Sigmoid colon (tissue), 7 donors: ENCODE results near the gene C1orf174. TPM values are rescaled to one million over a fixed set of nuclear protein-coding genes. Genes with fewer than 3 reads are reported as not detected.

Experiments used
- DNase-seq: peaks from one replicate; pipeline ENCODE4 v3.0.0-alpha.2; 2019
- H3K27ac ChIP-seq, 4 donors: fragments of 200-600 bp; sonication (generic); one replicate each; pipeline ENCODE4 v1.5.1; 2016 to 2019; ENCODE audit warnings: mild to moderate bottlenecking in 1 of 4
- H3K27me3 ChIP-seq, 3 donors: fragments of 200-600 bp; sonication (generic); one replicate each; pipeline ENCODE4 v1.5.1; 2019; ENCODE audit warnings: mild to moderate bottlenecking in 1 of 3
- H3K36me3 ChIP-seq, 4 donors: fragments of 200-600 bp; sonication (generic); one replicate each; pipeline ENCODE4 v1.5.1; 2016 to 2019
- H3K4me1 ChIP-seq, 4 donors: fragments of 200-600 bp; sonication (generic); one replicate each; pipeline ENCODE4 v1.5.1; 2017 to 2019
- H3K4me3 ChIP-seq, 4 donors: fragments of 200-600 bp; sonication (generic); one replicate each; pipeline ENCODE4 v1.5.1; 2017 to 2019; ENCODE audit warnings: mild to moderate bottlenecking in 2 of 4, moderate library complexity in 1 of 4
- H3K9me3 ChIP-seq, 4 donors: fragments of 200-600 bp in 3 of 4; sonication (generic) in 3 of 4; one replicate each; pipeline versions ENCODE4 v1.5.1 to v1.6.1; 2013 to 2019
- CTCF ChIP-seq, 4 experiments: fragments of 450-650 bp in 3 of 4; fragments of 200-600 bp in 1 of 4; IDR thresholded peaks; one replicate each; pipeline ENCODE4 v1.5.1; 2016 to 2019; ENCODE audit warnings: antibody characterized with exemption in 4 of 4, mild to moderate bottlenecking in 3 of 4, moderate library complexity in 2 of 4
- EP300 ChIP-seq, 4 donors: sonication (generic); formaldehyde crosslinking; IDR thresholded peaks; one replicate each; pipeline ENCODE4 v1.6.1; 2017; ENCODE audit warnings: antibody characterized with exemption in 4 of 4
- POLR2A ChIP-seq, 2 donors: fragments of 450-650 bp; IDR thresholded peaks; one replicate each; pipeline ENCODE4 v1.6.1; 2016; ENCODE audit warnings: antibody characterized with exemption in 2 of 2, mild to moderate bottlenecking in 2 of 2, moderate library complexity in 2 of 2
- POLR2AphosphoS5 ChIP-seq, 4 donors: sonication (generic); formaldehyde crosslinking; IDR thresholded peaks; one replicate each; pipeline ENCODE4 v1.6.1; 2017; ENCODE audit warnings: antibody characterized with exemption in 4 of 4
- WGBS, 2 donors: extraction: QIAGEN DNeasy Blood & Tissue Kit; methylation state at CpG; one replicate each; pipeline ENCODE4 v1.1.7; 2013; 5-methylcytosine and 5-hydroxymethylcytosine counted together
- intact Hi-C: fragments of 100-400 bp; cut with DNase I; formaldehyde crosslinking; loops from one replicate; pipeline ENCODE4 v1.15.1; 2023
- polyA plus RNA-seq, 3 donors: library from polyadenylated mRNA; stranded (reverse); fragments of 200-250 nt; gene quantifications; one replicate each; pipeline ENCODE4 v1.2.3, GENCODE V29; 2013
- total RNA-seq, 4 donors: library from RNA; depleted of rRNA; stranded (reverse); fragments of >200 nt; gene quantifications; one replicate each; pipeline ENCODE4 v1.1.0, GENCODE V29; 2016
- donor health status: healthy with polysubstance abuse.
- donor health status: Bipolar disorder and iron deficiency.
- donor health status: healthy.

The C1orf174 gene
- total and polyA plus RNA-seq, 7 donors: 10.8 to 33.0 (median 23.4) TPM

- 97 to 98% methylated on average over 7 of the region's 7 CpGs for WGBS, 2 donors
- Histone ChIP-seq H3K9me3 (peaks cover 0 to 11% (median 2%) of the 10 kb centered on the region in 4 donors), H3K4me1 (no peaks in the 10 kb centered on the region), H3K36me3 (peaks cover 0 to 77% (median 17%) of the 10 kb centered on the region in 4 donors), H3K27ac (no peak overlapping the region), H3K4me3 (no peak overlapping the region), H3K27me3 (no peaks in the 10 kb centered on the region)
- intact Hi-C loops: no loop called here
- TF ChIP-seq POLR2A (IDR thresholded peaks at IDR 0.05): no peak
- no peak for TF ChIP-seq CTCF (IDR thresholded peaks at IDR 0.05)
- no peak for TF ChIP-seq POLR2AphosphoS5 (IDR thresholded peaks at IDR 0.05)
- no peak for TF ChIP-seq EP300 (IDR thresholded peaks at IDR 0.05)
- DNase-seq: no peak
Observed at GRCh38 chr1:3879099-3879498, 21.0 kb downstream of the C1orf174 start.

GRCh38 chr1:3876716-3877115, 23.4 kb downstream of the C1orf174 start:
- intact Hi-C loops: no loop called here
- TF ChIP-seq EP300 (IDR thresholded peaks at IDR 0.05): no peak
- TF ChIP-seq POLR2A (IDR thresholded peaks at IDR 0.05): no peak
- no peak for TF ChIP-seq POLR2AphosphoS5 (IDR thresholded peaks at IDR 0.05)
- no peak for TF ChIP-seq CTCF (IDR thresholded peaks at IDR 0.05)
- no peak for DNase-seq
- Histone ChIP-seq H3K36me3 (peaks cover 0 to 91% (median 26%) of the 10 kb centered on the region in 4 donors), H3K27ac (no peak overlapping the region), H3K9me3 (peaks cover 0 to 11% (median 2%) of the 10 kb centered on the region in 4 donors), H3K27me3 (no peaks in the 10 kb centered on the region), H3K4me3 (no peak overlapping the region), H3K4me1 (no peaks in the 10 kb centered on the region)
- WGBS, 2 donors: 94% methylated on average over 16 of the region's 16 CpGs

- TF ChIP-seq POLR2AphosphoS5 (IDR thresholded peaks at IDR 0.05) (no peak), POLR2A (IDR thresholded peaks at IDR 0.05) (no peak), CTCF (IDR thresholded peaks at IDR 0.05) (no peak), EP300 (IDR thresholded peaks at IDR 0.05) (no peak)
- Histone ChIP-seq H3K4me3 (no peak overlapping the region), H3K36me3 (peaks cover 0 to 94% (median 37%) of the 10 kb centered on the region in 4 donors), H3K9me3 (peaks cover 0 to 11% (median 2%) of the 10 kb centered on the region in 4 donors), H3K27ac (no peak overlapping the region), H3K4me1 (no peaks in the 10 kb centered on the region), H3K27me3 (no peaks in the 10 kb centered on the region)
- whole genome bisulfite sequencing, 2 donors: 94 to 96% methylated on average over 23 of the region's 23 CpGs
- DNase-seq: no peak
- intact Hi-C loops: no loop called here
Observed at GRCh38 chr1:3874736-3875135, 25.3 kb downstream of the C1orf174 start.

GRCh38 chr1:3872546-3872945, 27.5 kb downstream of the C1orf174 start:
- H3K27me3 ChIP-seq: no peaks in the 10 kb centered on the region
- intact Hi-C loops: no loop called here
- H3K36me3 ChIP-seq: peaks cover 12 to 94% (median 32%) of the 10 kb centered on the region in 4 donors
- no peaks in the 10 kb centered on the region for H3K4me1 ChIP-seq
- no peaks in the 10 kb centered on the region for H3K9me3 ChIP-seq
- no peak for DNase-seq
- 90 to 94% methylated on average over 8 of the region's 8 CpGs for WGBS, 2 donors
- no peak overlapping the region for H3K27ac ChIP-seq
- TF ChIP-seq EP300 (IDR thresholded peaks at IDR 0.05) (no peak), CTCF (IDR thresholded peaks at IDR 0.05) (no peak)
- H3K4me3 ChIP-seq: no peak overlapping the region

GRCh38 chr1:3871451-3871805, 28.6 kb downstream of the C1orf174 start:
- DNase-seq: no peak
- TF ChIP-seq POLR2AphosphoS5 (IDR thresholded peaks at IDR 0.05) (no peak), EP300 (IDR thresholded peaks at IDR 0.05) (no peak), POLR2A (IDR thresholded peaks at IDR 0.05) (no peak), CTCF (IDR thresholded peaks at IDR 0.05) (no peak)
- H3K4me1 ChIP-seq: no peaks in the 10 kb centered on the region
- H3K9me3 ChIP-seq: no peaks in the 10 kb centered on the region
- WGBS, 2 donors: 96 to 97% methylated on average over 7 of the region's 7 CpGs
- H3K36me3 ChIP-seq: peaks cover 12 to 92% (median 32%) of the 10 kb centered on the region in 4 donors
- no peak overlapping the region for H3K27ac ChIP-seq
- intact Hi-C loops: no loop called here
- no peak overlapping the region for H3K4me3 ChIP-seq
- no peaks in the 10 kb centered on the region for H3K27me3 ChIP-seq
